Measurements from ENCODE around the gene TMEM121B. TPM values are rescaled to one million over a fixed set of nuclear protein-coding genes. Genes with fewer than 3 reads are reported as not detected.

TMEM121B gene
- total and polyA plus RNA-seq, 2 experiments from 2014 or later: 2.0 to 7.2 TPM

- no peak for TF ChIP-seq ZNF462 (CRISPR knock-in tag; IDR thresholded peaks at IDR 0.05)
- no peak for TF ChIP-seq ZNF114 (CRISPR knock-in tag; IDR thresholded peaks at IDR 0.05)
- TF ChIP-seq CREB1 (CRISPR knock-in tag; IDR thresholded peaks at IDR 0.05; ENCODE audit: low read depth): no peak
These were observed 11.0 kb upstream of the TMEM121B start (continued) for GRCh38 chr22:17132112-17132511.

GRCh38 chr22:17131686-17132085 is 10.5 kb upstream of the TMEM121B start:
- no peaks in the 10 kb centered on the region for H3K9me3 Mint-ChIP-seq
- peak; percentile 78 for DNase-seq (ENCODE audit: low spot score)
- peak; percentile 94 for ATAC-seq
- TF ChIP-seq CTCF (conservative IDR thresholded peaks at IDR 0.05; ENCODE audit: low read depth in 2 of 2) (0 out of 4 replicates have a peak, but pooled peaks of 1 of the 2 experiments have one; percentile 1), EZH2phosphoT487 (IDR thresholded peaks at IDR 0.05; ENCODE audit: unreplicated experiment) (no peak)
- no peak overlapping the region for H3K4me3 ChIP-seq
- H3K4me3 Mint-ChIP-seq: no peak overlapping the region
- peaks cover 7% of the 10 kb centered on the region for H3K27me3 Mint-ChIP-seq (ENCODE audit: insufficient read depth, low read depth, poor library complexity)
- no peak overlapping the region for H3K4me2 ChIP-seq
- no peak overlapping the region for H3K27ac ChIP-seq (ENCODE audit: low read depth)
- 0 out of 2 replicates have a peak, but pooled peaks cover 3% of the 10 kb centered on the region for H3F3A ChIP-seq (replicated peaks; ENCODE audit: low read depth)
- peaks cover 10% of the 10 kb centered on the region; the same call in 1 of the 3 replicates for H3K36me3 Mint-ChIP-seq (ENCODE audit: low read depth)
- no peaks in the 10 kb centered on the region for H3K27me3 ChIP-seq (ENCODE audit: insufficient read depth)
- no peaks in the 10 kb centered on the region for H3K4me1 ChIP-seq (ENCODE audit: insufficient read depth)
- H3K36me3 ChIP-seq (ENCODE audit: insufficient read depth): no peaks in the 10 kb centered on the region
- H3K27ac Mint-ChIP-seq: no peak overlapping the region
- no peaks in the 10 kb centered on the region; the same call in 1 of the 2 replicates for H4K20me1 ChIP-seq (replicated peaks; ENCODE audit: insufficient read depth)
- H3K9me2 ChIP-seq (ENCODE audit: insufficient read depth): no peaks in the 10 kb centered on the region
- H2AFZ ChIP-seq: no peak overlapping the region
- H3K4me1 Mint-ChIP-seq: peaks cover 15% of the 10 kb centered on the region; the same call in 2 of the 3 replicates
- H3K79me2 ChIP-seq (replicated peaks; ENCODE audit: insufficient read depth): no peaks in the 10 kb centered on the region

All from GM23338 (cell line).